ENCODE data around the gene CCDC146.
"Not testable (repeated sequence)": the region's sequence is repeated elsewhere in the genome, so short reads cannot be mapped to it uniquely, and the experiment has no call there.

The CCDC146 gene

GRCh38 chr7:77248154-77248553 lies 125.7 kb downstream of the CCDC146 start:
- DNase-seq, result no peak

- no peak for DNase-seq
These were observed 130.1 kb downstream of the CCDC146 start for GRCh38 chr7:77252506-77252905.

- no peak for DNase-seq
These were observed 130.7 kb downstream of the CCDC146 start for GRCh38 chr7:77253151-77253550.

- DNase-seq, result no peak
These were observed 132.0 kb downstream of the CCDC146 start for GRCh38 chr7:77254429-77254828.

- no peak for DNase-seq
These were observed 132.5 kb downstream of the CCDC146 start for GRCh38 chr7:77254915-77255314.

GRCh38 chr7:77258014-77258413 lies 135.6 kb downstream of the CCDC146 start:
- DNase-seq, result no peak

- DNase-seq, result no peak
These were observed 136.2 kb downstream of the CCDC146 start for GRCh38 chr7:77258593-77258992.

- DNase-seq, result no peak
These were observed 139.9 kb downstream of the CCDC146 start for GRCh38 chr7:77262316-77262715.

GRCh38 chr7:77265666-77266065 lies 143.3 kb downstream of the CCDC146 start:
- no peak for DNase-seq

GRCh38 chr7:77266291-77266794 lies 143.9 kb downstream of the CCDC146 start:
- DNase-seq, result peak; percentile 27

- no peak for DNase-seq
These were observed 147.1 kb downstream of the CCDC146 start for GRCh38 chr7:77269360-77270093.

- no peak for DNase-seq
These were observed 147.7 kb downstream of the CCDC146 start for GRCh38 chr7:77270094-77270480.

GRCh38 chr7:77271766-77272165 lies 149.4 kb downstream of the CCDC146 start:
- no peak for DNase-seq

- DNase-seq, result not testable (repeated sequence)
These were observed 153.2 kb downstream of the CCDC146 start for GRCh38 chr7:77275663-77276062.

GRCh38 chr7:77276120-77276519 lies 153.7 kb downstream of the CCDC146 start:
- DNase-seq, result no peak

- no peak for DNase-seq
These were observed 159.5 kb downstream of the CCDC146 start for GRCh38 chr7:77281780-77282478.

- DNase-seq, result no peak
These were observed 160.5 kb downstream of the CCDC146 start for GRCh38 chr7:77282897-77283296.

GRCh38 chr7:77284005-77284404 lies 161.6 kb downstream of the CCDC146 start:
- DNase-seq, result no peak

- no peak for DNase-seq
These were observed 162.2 kb downstream of the CCDC146 start for GRCh38 chr7:77284616-77285015.

- DNase-seq, result no peak
These were observed 166.4 kb downstream of the CCDC146 start for GRCh38 chr7:77288676-77289320.

- DNase-seq, result no peak
These were observed 167.0 kb downstream of the CCDC146 start for GRCh38 chr7:77289387-77289786.

GRCh38 chr7:77290425-77290824 lies 168.0 kb downstream of the CCDC146 start:
- DNase-seq, result no peak

GRCh38 chr7:77293046-77293445 lies 170.6 kb downstream of the CCDC146 start:
- DNase-seq, result no peak

- DNase-seq, result no peak
These were observed 173.1 kb downstream of the CCDC146 start for GRCh38 chr7:77295549-77295948.
